A375 (cell line): Measurements from ENCODE around the gene AKAP5. TPM values are rescaled to one million over a fixed set of nuclear protein-coding genes. Genes with fewer than 3 reads are reported as not detected.

Experiments
- total RNA-seq: library from RNA; depleted of rRNA; stranded (reverse); fragments of >200 nt; shearing (Covaris generic); gene quantifications from 2 replicates; pipeline ENCODE4 v1.2.3, GENCODE V29; 2014; rRNA removed

The AKAP5 gene, protein sequence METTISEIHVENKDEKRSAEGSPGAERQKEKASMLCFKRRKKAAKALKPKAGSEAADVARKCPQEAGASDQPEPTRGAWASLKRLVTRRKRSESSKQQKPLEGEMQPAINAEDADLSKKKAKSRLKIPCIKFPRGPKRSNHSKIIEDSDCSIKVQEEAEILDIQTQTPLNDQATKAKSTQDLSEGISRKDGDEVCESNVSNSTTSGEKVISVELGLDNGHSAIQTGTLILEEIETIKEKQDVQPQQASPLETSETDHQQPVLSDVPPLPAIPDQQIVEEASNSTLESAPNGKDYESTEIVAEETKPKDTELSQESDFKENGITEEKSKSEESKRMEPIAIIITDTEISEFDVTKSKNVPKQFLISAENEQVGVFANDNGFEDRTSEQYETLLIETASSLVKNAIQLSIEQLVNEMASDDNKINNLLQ
- 0.60 and 0.61 TPM in 2 replicates for total RNA-seq

DNA sequence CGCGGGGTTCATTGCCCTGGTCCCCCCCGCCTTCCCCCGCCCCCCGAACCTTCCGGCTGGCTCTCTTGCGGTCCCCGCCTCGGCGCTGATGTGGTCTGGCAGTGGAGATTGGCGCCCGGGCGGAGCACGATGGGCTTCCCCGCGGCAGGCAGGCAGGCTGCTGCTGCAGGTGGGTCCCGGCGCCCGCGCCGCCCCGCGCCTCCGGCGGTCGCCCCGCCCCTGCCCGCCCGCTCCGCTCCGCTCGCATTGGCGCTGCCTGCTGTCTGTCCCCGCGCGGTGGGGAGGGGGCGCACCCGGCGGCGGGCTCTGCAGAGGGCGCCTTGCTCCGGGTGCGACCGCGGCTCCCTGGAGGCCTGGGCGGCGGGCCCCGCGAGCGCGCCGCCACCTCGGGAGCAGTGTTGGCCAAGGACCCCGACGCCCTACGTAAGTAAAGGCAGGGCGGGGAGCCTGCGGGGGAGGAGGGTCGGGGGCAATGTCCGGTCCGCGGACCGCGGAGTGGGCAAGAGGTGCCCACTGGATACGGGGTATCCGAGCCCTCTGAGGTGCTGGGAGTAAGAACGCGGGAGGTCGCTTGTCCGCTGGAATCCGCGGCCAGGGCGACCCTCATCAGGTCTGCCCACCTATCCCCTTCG is at the start of gene AKAP5:
Gene AKAP5, plus strand, starts transcription at position 309 of the 632 bp plus-strand sequence. CDS start 2,896 bp downstream, outside the sequence.

GRCh38 chr14:64503434-64504309 is 38.4 kb downstream of the AKAP5 start, which contains the start of gene ZBTB25:
Gene ZBTB25 (minus strand): TSS chr14:64503838. CDS start chr14:64490533, 13,305 bp downstream.

DNA sequence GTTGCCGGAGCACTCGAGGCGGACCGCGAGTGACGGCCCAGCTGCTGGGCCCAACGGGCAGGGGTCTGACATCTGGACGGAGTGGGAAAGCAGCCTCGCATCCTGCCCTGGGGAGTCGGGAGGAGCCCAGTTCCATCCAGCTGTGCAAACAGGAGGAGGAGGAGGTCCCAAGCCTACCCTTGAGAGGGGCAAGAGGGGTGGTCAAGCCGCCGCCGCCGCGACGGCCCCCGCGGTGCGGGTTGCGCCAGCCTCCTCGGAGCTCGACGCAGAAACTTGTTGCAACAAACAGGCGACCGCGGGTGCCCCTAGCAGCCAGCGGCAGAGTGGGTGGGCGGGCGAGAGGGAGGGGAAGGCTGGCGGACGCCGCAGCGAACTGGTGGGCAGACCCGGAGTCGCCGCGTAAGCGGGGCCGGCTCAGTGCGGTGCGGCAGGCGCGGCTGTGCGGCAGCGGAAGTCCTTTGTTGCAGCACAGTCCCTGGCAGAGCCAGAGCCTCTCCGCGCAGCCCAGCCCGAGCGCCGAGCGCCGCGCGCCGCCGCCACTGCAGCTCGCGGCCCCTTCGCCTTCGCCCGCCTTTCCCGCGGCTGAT is 39.1 kb downstream of the AKAP5 start, which contains the start of gene ZBTB1:
Gene ZBTB1, plus strand, starts transcription at position 461 of the 587 bp plus-strand sequence. CDS start 16,735 bp downstream, outside the sequence.

Other genes with a start within 250 kb of the AKAP5 start
- 0.15 TPM in 1 of 2 replicates, not detected in the other for gene ESR2, start 171.1 kb upstream of the AKAP5 start, total RNA-seq
- 57.8 and 61.4 TPM in 2 replicates for gene MTHFD1, start 77.1 kb upstream of the AKAP5 start, total RNA-seq
- 2.2 and 2.7 TPM in 2 replicates for gene ZBTB25, start 38.3 kb downstream of the AKAP5 start, total RNA-seq
- gene ZBTB1, start 39.3 kb downstream of the AKAP5 start, total RNA-seq, result 18.9 and 29.1 TPM in 2 replicates
- gene HSPA2, start 75.2 kb downstream of the AKAP5 start, total RNA-seq, result 2.7 and 4.5 TPM in 2 replicates
- gene PPP1R36, start 84.5 kb downstream of the AKAP5 start, total RNA-seq, result not detected in 2 replicates
- gene PLEKHG3, start 238.9 kb downstream of the AKAP5 start, total RNA-seq, result 10.1 and 13.5 TPM in 2 replicates